Esophagus muscularis mucosa (tissue), 3 donors: ENCODE results near the gene PPP2R5C.

ENCODE experiments used
- EP300 ChIP-seq: sonication (generic); formaldehyde crosslinking; IDR thresholded peaks from one replicate; pipeline ENCODE4 v1.6.1; 2017; ENCODE audit warnings: antibody characterized with exemption
- TF ChIP-seq, protein P1 (sequence below), 3 experiments: fragments of 200-600 bp in 2 of 3; fragments of 450-650 bp in 1 of 3; sonication (generic) in 2 of 3; IDR thresholded peaks; one replicate each; pipeline ENCODE4 v1.5.1; 2017 to 2019; ENCODE audit warnings: antibody characterized with exemption in 3 of 3, mild to moderate bottlenecking in 2 of 3, moderate library complexity in 1 of 3

- TF ChIP-seq, protein P1, sequence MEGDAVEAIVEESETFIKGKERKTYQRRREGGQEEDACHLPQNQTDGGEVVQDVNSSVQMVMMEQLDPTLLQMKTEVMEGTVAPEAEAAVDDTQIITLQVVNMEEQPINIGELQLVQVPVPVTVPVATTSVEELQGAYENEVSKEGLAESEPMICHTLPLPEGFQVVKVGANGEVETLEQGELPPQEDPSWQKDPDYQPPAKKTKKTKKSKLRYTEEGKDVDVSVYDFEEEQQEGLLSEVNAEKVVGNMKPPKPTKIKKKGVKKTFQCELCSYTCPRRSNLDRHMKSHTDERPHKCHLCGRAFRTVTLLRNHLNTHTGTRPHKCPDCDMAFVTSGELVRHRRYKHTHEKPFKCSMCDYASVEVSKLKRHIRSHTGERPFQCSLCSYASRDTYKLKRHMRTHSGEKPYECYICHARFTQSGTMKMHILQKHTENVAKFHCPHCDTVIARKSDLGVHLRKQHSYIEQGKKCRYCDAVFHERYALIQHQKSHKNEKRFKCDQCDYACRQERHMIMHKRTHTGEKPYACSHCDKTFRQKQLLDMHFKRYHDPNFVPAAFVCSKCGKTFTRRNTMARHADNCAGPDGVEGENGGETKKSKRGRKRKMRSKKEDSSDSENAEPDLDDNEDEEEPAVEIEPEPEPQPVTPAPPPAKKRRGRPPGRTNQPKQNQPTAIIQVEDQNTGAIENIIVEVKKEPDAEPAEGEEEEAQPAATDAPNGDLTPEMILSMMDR (IDR thresholded peaks at IDR 0.05) = no peak
- no peak for TF ChIP-seq EP300
These were observed 21.9 kb downstream of the PPP2R5C start for GRCh38 chr14:101783260-101784016.
